ENCODE data around the gene CWC25. TPM values are rescaled to one million over a fixed set of nuclear protein-coding genes. Genes with fewer than 3 reads are reported as not detected.
A peak's percentile ranks its signal among the peaks of the same experiment; 100 is the strongest.

The CWC25 gene
- total RNA-seq, 6 donors from 2014 or later: 21.3 to 118 (median 29.5) TPM

DNA sequence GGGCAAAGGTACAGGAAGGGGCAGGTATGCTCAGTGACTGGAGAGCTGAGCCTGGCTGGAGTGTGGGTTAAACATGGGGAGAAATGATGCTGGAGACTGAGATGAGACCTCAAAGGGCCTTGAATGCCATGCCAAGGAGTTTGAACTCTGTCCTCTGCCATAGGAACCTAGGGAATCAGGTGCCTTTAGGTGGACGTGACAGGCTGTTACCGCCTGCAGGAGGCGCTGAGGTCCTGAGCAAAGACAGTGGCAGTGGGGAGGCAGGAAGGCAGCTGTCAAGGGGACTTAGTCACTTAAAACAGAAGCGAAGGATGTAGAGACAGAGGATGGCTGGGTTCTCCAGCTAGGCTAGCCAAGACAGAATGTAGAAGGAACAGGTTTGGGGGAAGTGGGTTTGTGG lies 63.5 kb downstream of the CWC25 start:
- peaks cover 18 to 99% (median 88%) of the 10 kb centered on the region in 4 donors for H3K36me3 ChIP-seq
- H3K4me3 ChIP-seq: no peak overlapping the region
- WGBS, 2 donors: 76 to 84% methylated on average over 4 of the region's 4 CpGs
- no peaks in the 10 kb centered on the region for H3K4me1 ChIP-seq
- DNase-seq: no peak
- no peaks in the 10 kb centered on the region for H3K9me3 ChIP-seq
- ATAC-seq (ENCODE audit: low FRiP score in 2 of 2): no peak
- H3K27ac ChIP-seq: no peak overlapping the region
- no peaks in the 10 kb centered on the region for H3K27me3 ChIP-seq
- TF ChIP-seq, protein P1, sequence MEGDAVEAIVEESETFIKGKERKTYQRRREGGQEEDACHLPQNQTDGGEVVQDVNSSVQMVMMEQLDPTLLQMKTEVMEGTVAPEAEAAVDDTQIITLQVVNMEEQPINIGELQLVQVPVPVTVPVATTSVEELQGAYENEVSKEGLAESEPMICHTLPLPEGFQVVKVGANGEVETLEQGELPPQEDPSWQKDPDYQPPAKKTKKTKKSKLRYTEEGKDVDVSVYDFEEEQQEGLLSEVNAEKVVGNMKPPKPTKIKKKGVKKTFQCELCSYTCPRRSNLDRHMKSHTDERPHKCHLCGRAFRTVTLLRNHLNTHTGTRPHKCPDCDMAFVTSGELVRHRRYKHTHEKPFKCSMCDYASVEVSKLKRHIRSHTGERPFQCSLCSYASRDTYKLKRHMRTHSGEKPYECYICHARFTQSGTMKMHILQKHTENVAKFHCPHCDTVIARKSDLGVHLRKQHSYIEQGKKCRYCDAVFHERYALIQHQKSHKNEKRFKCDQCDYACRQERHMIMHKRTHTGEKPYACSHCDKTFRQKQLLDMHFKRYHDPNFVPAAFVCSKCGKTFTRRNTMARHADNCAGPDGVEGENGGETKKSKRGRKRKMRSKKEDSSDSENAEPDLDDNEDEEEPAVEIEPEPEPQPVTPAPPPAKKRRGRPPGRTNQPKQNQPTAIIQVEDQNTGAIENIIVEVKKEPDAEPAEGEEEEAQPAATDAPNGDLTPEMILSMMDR (IDR thresholded peaks at IDR 0.05): peak in 2 of 6 experiments; percentile 8 to 15
- TF ChIP-seq POLR2AphosphoS5 (IDR thresholded peaks at IDR 0.05): no peak

GRCh38 chr17:38753071-38753506 lies 72.0 kb downstream of the CWC25 start:
- 12 to 15% methylated on average over 9 to 16 of the region's 22 CpGs for WGBS, 2 donors
- ATAC-seq (ENCODE audit: low FRiP score in 2 of 2) (no peak), DNase-seq (peak; percentile 32 to 71)
- peak overlapping the region; percentile 77 to 92 (median 84) for H3K4me3 ChIP-seq
- H3K9me3 ChIP-seq: no peaks in the 10 kb centered on the region
- H3K36me3 ChIP-seq: peaks cover 10 to 36% (median 26%) of the 10 kb centered on the region in 4 donors
- TF ChIP-seq, protein P1 (IDR thresholded peaks at IDR 0.05): no peak
- no peak for TF ChIP-seq POLR2AphosphoS5 (IDR thresholded peaks at IDR 0.05)
- TF ChIP-seq EP300 (IDR thresholded peaks at IDR 0.05): no peak
- no peak for TF ChIP-seq POLR2A (IDR thresholded peaks at IDR 0.05)
- peak overlapping the region; percentile 89 to 95 (median 91) for H3K27ac ChIP-seq
- H3K27me3 ChIP-seq: peaks cover 0 to 5% (median 2%) of the 10 kb centered on the region in 4 donors
- H3K4me1 ChIP-seq: peaks cover 42 to 55% (median 50%) of the 10 kb centered on the region in 4 donors

DNA sequence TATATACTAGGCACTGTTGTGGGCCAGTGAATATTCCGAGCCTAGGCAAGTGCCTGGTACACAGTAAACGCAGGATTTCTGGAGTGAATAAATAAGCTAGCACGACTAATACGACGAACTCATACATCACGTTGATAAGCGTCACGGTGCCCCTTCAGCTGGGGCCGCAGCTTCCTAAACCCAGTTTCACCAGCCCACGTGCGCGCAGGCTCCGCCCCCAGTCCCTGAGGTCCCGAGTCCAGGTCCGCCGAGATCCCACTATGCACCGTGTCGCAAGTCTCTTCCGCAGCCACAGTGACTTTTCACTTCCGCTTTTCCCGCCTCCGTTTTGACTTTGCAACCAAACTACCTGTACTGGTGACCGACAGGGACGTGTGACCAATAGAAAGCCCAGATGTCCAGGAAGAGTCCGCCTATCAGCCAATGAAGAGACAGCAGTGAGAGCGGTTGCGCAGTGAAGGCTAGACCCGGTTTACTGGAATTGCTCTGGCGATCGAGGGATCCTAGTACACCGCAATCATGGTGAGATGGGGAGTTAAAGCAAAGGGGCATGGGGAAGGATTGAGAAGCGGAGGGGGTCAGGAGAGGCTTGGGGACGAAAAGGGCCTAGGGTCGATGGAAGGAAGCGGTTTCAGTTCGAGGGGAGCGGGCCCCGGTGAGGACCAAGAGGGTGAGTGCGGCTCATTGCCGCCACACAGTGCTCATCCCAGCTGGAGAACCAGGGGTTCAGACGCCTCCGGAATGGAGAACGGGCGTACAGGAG lies 72.6 kb downstream of the CWC25 start, which contains the start of gene PSMB3:
PSMB3 (plus strand) TSS at position 434 of the 763 bp plus-strand sequence; CDS start at position 520, 86 bp downstream.
- peak; percentile 90 to 95 for ATAC-seq (ENCODE audit: low FRiP score in 2 of 2)
- Histone ChIP-seq H3K9me3 (no peaks in the 10 kb centered on the region), H3K36me3 (peaks cover 6 to 30% (median 20%) of the 10 kb centered on the region in 4 donors), H3K4me3 (peak within 1 kb of the TSS; percentile 77 to 92 (median 84)), H3K27me3 (peaks cover 0 to 9% (median 2%) of the 10 kb centered on the region in 4 donors), H3K27ac (peak within 1 kb of the TSS; percentile 89 to 95 (median 91)), H3K4me1 (peaks cover 42 to 61% (median 53%) of the 10 kb centered on the region in 4 donors)
- TF ChIP-seq EP300 (IDR thresholded peaks at IDR 0.05): no peak
- TF ChIP-seq, protein P1 (IDR thresholded peaks at IDR 0.05): peak in 2 of 6 experiments; percentile 7 to 14
- peak; percentile 83 to 89 for TF ChIP-seq POLR2AphosphoS5 (IDR thresholded peaks at IDR 0.05)
- peak in 3 of 4 donors; percentile 7 to 75 (median 20) for TF ChIP-seq POLR2A (IDR thresholded peaks at IDR 0.05)
- peak; percentile 98 to 100 for DNase-seq
- 0 to 1% methylated on average over 39 to 42 of the region's 44 CpGs for WGBS, 2 donors

DNA sequence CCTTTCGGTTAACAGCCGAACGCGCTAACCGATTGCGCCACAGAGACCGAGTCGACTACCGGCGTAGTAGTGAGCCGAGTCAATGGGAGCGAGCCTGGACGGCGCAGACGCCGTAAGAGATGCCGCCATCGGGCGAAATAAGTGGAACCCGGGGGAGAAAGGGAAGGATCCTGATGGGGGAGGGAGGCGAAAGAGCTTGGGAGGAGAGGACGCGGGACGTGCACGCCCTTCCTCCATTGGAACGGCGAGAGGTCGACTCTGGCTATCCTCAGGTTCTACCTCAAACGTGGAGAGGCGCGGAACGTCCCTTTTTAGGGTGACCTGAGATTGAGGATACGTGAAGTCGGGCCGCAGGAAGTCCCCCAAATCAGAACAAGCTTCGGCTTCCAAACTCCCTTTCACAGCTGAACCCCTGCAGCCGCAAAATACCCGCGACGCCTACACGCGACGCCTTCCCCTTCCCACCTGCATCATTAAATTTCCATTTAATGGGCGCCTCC lies 73.3 kb downstream of the CWC25 start:
- Histone ChIP-seq H3K27ac (peak overlapping the region; percentile 89 to 95 (median 91)), H3K9me3 (no peaks in the 10 kb centered on the region), H3K4me3 (peak overlapping the region; percentile 67 to 85 (median 80)), H3K27me3 (peaks cover 0 to 14% (median 2%) of the 10 kb centered on the region in 4 donors), H3K4me1 (peaks cover 47 to 67% (median 59%) of the 10 kb centered on the region in 4 donors), H3K36me3 (peaks cover 6 to 24% (median 15%) of the 10 kb centered on the region in 4 donors)
- 1% methylated on average over 32 to 40 of the region's 44 CpGs for WGBS, 2 donors
- peak; percentile 90 to 91 for DNase-seq
- TF ChIP-seq, protein P1 (IDR thresholded peaks at IDR 0.05): peak in 1 of 6 experiments; percentile 3
- TF ChIP-seq POLR2A (IDR thresholded peaks at IDR 0.05): peak in 1 of 4 donors; percentile 17
- TF ChIP-seq POLR2AphosphoS5 (IDR thresholded peaks at IDR 0.05): peak in 1 of 2 donors; percentile 42
- no peak for TF ChIP-seq EP300 (IDR thresholded peaks at IDR 0.05)
- peak; percentile 69 to 81 for ATAC-seq (ENCODE audit: low FRiP score in 2 of 2)
